ENCODE measurements around the gene TUBB8. TPM values are rescaled to one million over a fixed set of nuclear protein-coding genes. Genes with fewer than 3 reads are reported as not detected.

The TUBB8 gene
- under 1 TPM in 1 of 2 donors, not detected in 1; 0.32 TPM for total RNA-seq

DNA sequence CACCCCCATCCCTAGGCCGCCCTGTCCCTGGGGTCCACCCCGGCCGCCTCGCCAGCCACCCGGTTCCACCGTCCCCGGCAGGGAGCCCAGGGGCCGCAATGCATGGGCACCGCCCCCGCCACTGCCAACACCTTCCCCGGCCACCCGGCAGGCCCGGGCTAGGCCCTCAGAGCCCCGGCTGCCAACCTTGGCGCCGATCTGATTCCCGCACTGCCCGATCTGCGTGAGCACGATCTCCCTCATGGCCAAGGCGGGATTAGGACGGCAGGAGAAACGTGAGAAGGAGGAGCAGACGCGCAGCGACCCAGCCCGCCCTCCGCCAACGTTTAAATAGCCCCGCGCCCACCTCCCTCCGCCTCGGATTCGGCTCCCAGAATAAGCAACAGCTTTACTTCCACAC lies at the start of gene TUBB8:
Gene TUBB8 (minus strand): TSS at position 301 of the 400 bp plus-strand sequence. CDS start 58 bp downstream, at position 243.
- Mint-ChIP-seq H3K27ac (no peak within 1 kb of the TSS), H3K36me3 (no peaks in the 10 kb centered on the region), H3K9me3 (no peaks in the 10 kb centered on the region)
- DNase-seq (ENCODE audit: low spot score in 2 of 2) (no peak), ATAC-seq (no peak)

DNA sequence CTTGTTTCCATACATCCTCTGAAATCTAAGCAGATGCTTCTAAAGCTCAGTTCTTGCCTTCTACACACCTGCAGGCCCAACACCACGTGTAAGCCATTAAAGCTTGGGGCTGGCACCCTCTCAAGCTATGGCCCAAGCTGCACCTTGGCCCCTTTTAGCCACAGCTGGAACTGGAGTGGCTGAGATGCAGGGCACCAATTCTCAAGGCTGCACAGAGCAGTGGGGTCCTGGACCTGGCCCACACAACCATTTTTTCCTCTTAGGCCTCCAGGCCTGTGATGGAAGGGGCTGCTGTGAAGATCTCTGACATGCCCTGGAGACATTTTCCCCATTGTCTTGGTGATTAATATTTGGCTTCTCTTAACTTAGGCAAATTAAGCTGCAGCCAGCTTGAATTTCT lies 47.4 kb upstream of the TUBB8 start:
- peaks cover 21 to 27% of the 10 kb centered on the region in 2 donors for H3K36me3 Mint-ChIP-seq
- ATAC-seq = no peak

DNA sequence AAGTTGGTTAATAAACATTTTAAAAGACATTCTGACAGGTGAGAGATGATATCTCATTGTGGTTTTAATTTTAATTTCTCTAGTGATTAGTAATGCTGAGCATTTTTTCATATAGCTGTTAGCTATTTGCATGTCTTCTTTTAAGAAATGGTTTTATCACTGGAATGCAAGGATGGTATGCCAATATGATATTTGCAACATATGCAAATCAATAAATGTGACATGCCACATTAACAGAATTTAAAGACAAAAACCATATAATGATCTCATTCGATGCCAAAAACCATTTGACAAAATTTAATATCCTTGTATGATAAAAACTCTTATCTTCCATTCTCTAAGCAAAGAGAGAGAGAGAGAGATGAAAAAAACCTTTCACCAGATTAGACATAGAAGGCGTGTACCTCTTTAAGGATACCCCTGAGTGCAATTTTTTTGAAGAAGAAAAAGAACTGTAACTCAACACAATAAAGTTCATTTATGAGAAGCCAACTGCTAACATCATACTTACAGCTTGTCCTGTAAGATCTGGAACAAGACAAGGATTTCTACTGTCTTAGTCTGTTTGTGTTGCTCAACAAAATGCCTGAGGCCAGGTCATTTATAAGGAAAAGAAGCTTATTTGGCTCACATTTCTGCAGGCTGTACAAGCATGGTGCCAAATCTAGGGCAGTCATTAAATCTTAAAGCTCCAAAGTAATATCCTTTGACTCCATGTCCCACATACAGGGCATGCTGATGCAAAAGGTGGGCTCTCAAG lies 46.4 kb upstream of the TUBB8 start:
- Mint-ChIP-seq H3K36me3 (peaks cover 21 to 27% of the 10 kb centered on the region in 2 donors), H3K27ac (no peak overlapping the region), H3K9me3 (peaks cover 18 to 28% of the 10 kb centered on the region in 2 donors)
- DNase-seq (ENCODE audit: low spot score in 2 of 2) = no peak
- ATAC-seq = no peak

More for the DNA sequence above, 47.4 kb upstream of the TUBB8 start:
- H3K9me3 Mint-ChIP-seq = peaks cover 18 to 28% of the 10 kb centered on the region in 2 donors
- no peak for DNase-seq (ENCODE audit: low spot score in 2 of 2)
- no peak overlapping the region for H3K27ac Mint-ChIP-seq

DNA sequence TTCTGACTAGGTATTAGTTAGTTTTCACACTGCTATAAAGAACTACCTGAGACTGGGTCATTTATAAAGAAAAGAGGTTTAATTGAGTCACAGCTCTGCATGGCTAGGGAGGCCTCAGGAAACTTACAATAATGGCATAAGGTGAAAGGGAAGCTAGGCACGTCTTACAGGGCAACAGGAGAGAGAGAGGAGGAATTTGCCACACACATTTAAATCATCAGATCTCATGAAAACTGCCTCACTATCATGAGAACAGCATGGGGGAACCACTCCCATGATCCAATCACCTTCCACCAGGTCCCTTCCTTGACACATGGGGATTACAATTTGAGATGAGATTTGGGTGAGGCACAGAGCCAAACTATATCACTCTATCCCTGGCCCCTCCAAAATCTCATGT lies 45.5 kb upstream of the TUBB8 start:
- Mint-ChIP-seq H3K36me3 (peaks cover 21 to 27% of the 10 kb centered on the region in 2 donors), H3K9me3 (peaks cover 18 to 24% of the 10 kb centered on the region in 2 donors), H3K27ac (no peak overlapping the region)
- DNase-seq (ENCODE audit: low spot score in 2 of 2) = no peak
- no peak for ATAC-seq

DNA sequence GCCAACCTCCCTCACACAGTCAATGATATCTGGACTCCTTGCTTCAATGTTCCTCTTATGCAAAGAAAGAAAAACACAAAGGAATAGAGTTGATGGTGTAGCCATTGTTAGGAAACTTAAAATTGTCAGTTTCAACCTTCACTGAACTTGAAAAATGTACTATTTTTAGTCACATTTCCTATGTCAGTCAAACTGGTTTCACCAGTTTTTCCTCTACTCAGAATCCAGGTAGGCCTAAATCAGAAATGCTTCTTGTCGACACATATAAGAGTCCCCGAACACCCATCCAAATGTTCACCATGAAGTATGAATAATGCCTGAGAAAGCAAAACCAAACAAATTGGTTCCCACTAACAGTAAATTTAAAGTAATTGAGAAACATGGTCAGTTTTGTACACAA lies 43.8 kb upstream of the TUBB8 start:
- H3K36me3 Mint-ChIP-seq = peaks cover 21 to 27% of the 10 kb centered on the region in 2 donors
- ATAC-seq (no peak), DNase-seq (ENCODE audit: low spot score in 2 of 2) (no peak)
- H3K27ac Mint-ChIP-seq = no peak overlapping the region
- peaks cover 17 to 18% of the 10 kb centered on the region in 2 donors for H3K9me3 Mint-ChIP-seq

DNA sequence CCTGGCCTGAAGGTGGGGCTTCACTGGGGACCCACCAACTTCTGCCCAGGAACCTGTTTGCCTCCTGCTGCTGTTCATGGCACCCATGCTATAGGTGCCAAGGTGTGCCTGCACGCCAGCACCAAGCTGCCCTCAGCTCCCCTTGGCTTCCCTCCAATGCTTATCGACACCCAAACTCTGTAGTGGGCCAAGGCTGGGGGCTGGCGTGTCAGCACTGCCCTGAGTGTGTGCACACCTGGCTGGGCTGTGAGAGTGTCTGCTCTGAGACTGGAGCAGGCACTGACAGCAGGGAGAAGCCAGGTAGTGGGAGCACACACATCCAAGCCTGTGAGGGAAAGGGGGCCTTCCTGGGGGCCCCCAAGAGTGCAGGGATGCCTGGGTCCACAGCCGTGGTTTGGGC lies 43.1 kb upstream of the TUBB8 start:
- Mint-ChIP-seq H3K36me3 (peaks cover 17 to 24% of the 10 kb centered on the region in 2 donors), H3K9me3 (peaks cover 13% of the 10 kb centered on the region in 2 donors), H3K27ac (no peak overlapping the region)
- DNase-seq (ENCODE audit: low spot score in 2 of 2) (no peak), ATAC-seq (no peak)

DNA sequence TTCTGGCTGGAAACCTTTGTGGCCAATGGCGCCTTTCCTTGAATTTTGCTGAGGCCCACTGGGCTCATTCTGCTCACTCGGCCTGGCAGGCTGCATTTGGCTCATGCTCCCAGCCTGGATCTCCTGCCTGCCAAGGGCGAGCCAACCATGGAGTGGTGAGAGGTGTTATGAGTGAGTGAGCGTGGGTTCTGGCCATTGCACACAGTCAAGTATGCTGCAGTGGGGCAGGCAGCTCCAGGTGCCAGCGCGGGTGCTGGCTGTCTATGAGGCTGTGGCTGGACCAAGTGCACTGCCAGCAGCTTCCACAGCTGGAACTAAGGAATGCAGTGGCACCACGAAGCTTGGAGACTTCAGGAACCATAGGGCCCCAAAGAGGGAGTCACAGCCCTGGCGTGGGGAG lies 42.2 kb upstream of the TUBB8 start:
- H3K9me3 Mint-ChIP-seq = peaks cover 8% of the 10 kb centered on the region in 2 donors
- DNase-seq (ENCODE audit: low spot score in 2 of 2) = no peak
- H3K36me3 Mint-ChIP-seq = peaks cover 9 to 15% of the 10 kb centered on the region in 2 donors
- no peak for ATAC-seq
- no peak overlapping the region for H3K27ac Mint-ChIP-seq

DNA sequence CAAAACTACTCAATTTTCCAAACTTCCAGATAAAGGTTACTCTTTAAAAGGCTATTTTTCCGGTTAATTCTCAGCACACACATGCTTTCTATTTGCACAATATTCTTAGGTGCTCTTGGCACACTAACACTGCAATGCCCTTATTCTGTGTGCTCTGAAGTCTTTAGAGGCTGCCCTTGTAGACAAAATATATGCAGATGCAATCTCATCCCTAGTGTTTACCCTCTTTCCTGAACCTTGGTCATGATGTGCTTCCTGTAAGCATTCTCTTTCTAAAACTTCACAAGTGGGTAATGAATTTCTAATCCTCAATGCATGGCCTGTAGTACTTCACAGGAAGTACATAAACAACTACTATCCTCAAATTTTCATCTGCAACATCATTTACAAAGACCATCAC lies 41.1 kb upstream of the TUBB8 start:
- DNase-seq (ENCODE audit: low spot score in 2 of 2) (no peak), ATAC-seq (no peak)
- Mint-ChIP-seq H3K36me3 (peaks cover 8 to 9% of the 10 kb centered on the region in 2 donors), H3K27ac (no peak overlapping the region), H3K9me3 (peaks cover 8% of the 10 kb centered on the region in 2 donors)

DNA sequence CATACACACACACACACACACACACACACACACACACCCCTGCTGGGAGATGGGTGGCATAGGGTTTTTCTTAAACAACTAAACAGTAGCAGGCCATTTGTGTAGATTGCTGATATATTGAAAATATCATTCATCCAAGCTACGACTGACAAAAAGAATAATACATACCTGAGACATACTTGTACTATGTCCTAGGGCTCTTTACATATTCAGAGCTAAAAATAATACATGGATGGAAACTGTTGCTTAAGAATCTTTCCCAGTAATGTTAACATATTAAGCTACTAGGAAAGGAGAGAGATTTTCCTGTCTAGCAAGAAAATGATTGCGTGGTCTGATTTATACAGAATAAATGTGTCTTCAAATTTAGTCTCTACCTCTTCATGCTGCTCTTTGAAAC lies 40.2 kb upstream of the TUBB8 start:
- H3K27ac Mint-ChIP-seq = no peak overlapping the region
- peaks cover 0 to 2% of the 10 kb centered on the region in 2 donors for H3K9me3 Mint-ChIP-seq
- H3K36me3 Mint-ChIP-seq = peaks cover under 1% of the 10 kb centered on the region in 2 donors
- ATAC-seq = no peak
- no peak for DNase-seq (ENCODE audit: low spot score in 2 of 2)

DNA sequence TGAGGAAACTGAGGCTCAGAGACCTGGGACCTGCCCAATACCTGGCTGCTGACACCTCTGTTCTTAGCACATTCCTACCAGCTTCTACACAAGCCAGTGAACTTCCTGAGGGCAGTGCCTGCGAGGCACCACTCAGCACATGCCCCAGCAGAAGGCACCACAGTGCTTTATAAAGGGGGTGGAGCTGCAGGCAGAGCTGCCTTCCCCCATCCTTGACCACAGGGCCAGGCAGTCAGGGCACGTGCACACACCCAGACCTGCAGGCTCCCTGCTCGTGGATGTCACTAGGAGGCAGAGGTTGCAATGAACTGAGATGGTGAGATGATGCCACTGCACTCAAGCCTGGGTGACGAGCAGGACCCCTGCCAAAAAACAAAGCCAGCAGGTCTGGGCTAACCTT lies 39.2 kb upstream of the TUBB8 start:
- H3K27ac Mint-ChIP-seq = no peak overlapping the region
- ATAC-seq (no peak), DNase-seq (ENCODE audit: low spot score in 2 of 2) (no peak)
- H3K9me3 Mint-ChIP-seq = peaks cover 0 to 2% of the 10 kb centered on the region in 2 donors
- H3K36me3 Mint-ChIP-seq = no peaks in the 10 kb centered on the region

DNA sequence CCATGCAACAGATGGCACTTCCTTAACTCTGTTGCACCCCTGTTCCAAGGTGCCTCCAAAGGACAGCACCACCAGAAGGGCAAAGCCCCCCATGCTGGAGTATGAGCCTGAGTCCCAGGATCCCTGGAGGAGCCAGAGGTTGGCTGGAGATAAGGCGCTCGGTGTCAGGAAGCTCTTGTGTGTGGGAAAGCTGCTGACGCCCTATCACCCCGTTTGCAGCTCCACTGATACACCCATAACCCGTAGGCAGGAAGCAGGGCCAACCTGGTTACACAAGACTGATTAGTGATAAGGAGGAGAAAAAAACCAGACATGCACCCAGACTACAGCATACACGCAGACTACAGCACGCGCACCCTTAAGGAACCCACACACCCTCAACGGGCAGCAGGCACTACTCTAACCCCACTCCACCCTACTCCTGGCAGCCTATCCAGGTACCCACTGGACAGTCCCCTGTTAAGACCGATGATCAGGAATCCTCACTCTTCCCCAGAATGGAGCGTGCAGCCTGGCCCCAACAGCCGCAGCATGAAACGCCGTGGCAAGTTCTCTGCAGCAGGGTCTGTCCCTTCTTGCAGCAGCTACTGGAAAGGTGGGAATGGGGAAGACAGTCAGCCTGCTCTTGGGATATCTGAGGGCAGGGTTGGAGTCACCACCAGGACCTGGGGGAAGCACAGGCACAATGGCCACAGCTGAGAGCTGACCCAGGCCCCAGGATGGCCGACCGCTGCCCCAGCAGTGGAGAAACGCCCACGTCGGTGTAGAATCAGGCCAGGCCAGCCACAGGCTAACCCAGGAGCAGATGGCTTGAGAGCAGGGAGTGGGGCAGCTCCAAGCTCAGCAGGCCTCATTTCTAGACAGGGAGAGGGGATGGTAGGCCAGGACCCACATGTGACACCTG lies 38.3 kb upstream of the TUBB8 start:
- no peaks in the 10 kb centered on the region for H3K36me3 Mint-ChIP-seq
- no peaks in the 10 kb centered on the region for H3K9me3 Mint-ChIP-seq
- ATAC-seq (no peak), DNase-seq (ENCODE audit: low spot score in 2 of 2) (no peak)
- no peak overlapping the region for H3K27ac Mint-ChIP-seq

DNA sequence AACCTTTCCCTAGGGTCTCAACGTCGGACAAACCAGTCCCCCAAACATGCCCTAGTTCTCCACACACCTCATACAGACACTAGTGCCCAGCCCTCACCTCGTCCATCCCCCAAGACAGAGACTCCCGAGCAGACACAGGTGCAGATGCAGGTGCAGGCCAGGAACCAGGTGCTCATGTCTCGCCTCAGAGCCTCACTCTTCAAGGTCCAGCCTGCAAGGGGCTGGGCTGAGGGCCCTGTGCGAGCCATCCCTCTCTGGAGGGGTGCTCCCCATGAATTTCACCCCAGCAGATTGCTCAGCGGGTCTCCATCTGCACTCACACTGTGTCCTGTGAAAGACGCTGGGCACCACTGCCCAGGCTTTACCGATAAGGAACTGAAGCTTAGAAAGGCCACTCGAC lies 36.9 kb upstream of the TUBB8 start:
- peak overlapping the region in 1 of 2 donors; percentile 31 for H3K27ac Mint-ChIP-seq
- DNase-seq (ENCODE audit: low spot score in 2 of 2) (no peak), ATAC-seq (no peak)
- no peaks in the 10 kb centered on the region for H3K36me3 Mint-ChIP-seq
- no peaks in the 10 kb centered on the region for H3K9me3 Mint-ChIP-seq

DNA sequence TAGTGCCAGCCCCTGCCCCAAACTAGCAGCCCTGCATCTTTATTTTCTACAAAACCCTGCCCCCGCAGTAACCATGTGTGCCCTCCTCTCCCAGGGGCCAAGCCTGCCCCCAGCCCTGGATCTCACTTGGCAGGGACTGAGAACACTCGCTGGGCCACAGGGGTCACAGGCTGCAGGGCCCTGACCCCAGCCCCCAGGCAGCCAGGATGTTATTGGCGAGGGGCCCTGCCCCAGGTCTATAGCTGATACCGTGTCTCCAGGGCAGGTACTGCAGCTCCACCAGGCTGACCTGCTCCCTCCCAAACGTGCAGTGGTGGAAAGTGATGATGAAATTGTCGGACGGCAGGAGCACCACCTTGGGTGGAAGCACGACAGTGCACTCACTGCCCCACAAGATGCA lies 35.9 kb upstream of the TUBB8 start:
- no peak overlapping the region for H3K27ac Mint-ChIP-seq
- no peaks in the 10 kb centered on the region for H3K9me3 Mint-ChIP-seq
- H3K36me3 Mint-ChIP-seq = no peaks in the 10 kb centered on the region
- DNase-seq (ENCODE audit: low spot score in 2 of 2) (no peak), ATAC-seq (no peak)

DNA sequence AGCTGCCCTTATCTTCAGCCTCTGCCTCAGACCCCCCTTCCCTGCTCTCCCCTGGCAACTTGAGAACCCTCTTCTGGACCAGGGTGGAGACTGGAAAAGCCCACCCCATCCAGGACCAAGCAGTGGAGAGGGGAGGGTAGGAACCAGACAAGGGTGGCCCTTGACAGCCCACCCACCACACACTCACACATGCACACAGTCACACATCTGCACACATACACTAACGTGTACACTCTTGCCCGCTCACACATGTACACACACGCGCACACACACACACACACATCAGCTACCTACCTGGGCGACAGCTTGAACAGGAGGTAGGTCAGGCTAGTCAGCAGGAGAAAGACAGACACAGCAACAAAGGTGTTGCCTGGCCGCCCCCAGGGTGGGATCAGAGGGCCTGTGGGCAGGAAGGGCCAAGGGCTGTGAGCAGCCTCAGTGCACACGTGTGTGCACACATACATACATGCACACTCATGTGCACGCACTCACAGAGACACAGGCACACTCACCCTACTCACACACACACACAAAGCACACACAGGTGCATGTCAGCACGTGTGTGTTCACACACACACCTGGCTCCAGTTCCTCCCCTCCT lies 34.9 kb upstream of the TUBB8 start:
- no peaks in the 10 kb centered on the region for H3K36me3 Mint-ChIP-seq
- no peak for ATAC-seq
- peak overlapping the region in 1 of 2 donors; percentile 51 for H3K27ac Mint-ChIP-seq
- H3K9me3 Mint-ChIP-seq = no peaks in the 10 kb centered on the region
- no peak for DNase-seq (ENCODE audit: low spot score in 2 of 2)

DNA sequence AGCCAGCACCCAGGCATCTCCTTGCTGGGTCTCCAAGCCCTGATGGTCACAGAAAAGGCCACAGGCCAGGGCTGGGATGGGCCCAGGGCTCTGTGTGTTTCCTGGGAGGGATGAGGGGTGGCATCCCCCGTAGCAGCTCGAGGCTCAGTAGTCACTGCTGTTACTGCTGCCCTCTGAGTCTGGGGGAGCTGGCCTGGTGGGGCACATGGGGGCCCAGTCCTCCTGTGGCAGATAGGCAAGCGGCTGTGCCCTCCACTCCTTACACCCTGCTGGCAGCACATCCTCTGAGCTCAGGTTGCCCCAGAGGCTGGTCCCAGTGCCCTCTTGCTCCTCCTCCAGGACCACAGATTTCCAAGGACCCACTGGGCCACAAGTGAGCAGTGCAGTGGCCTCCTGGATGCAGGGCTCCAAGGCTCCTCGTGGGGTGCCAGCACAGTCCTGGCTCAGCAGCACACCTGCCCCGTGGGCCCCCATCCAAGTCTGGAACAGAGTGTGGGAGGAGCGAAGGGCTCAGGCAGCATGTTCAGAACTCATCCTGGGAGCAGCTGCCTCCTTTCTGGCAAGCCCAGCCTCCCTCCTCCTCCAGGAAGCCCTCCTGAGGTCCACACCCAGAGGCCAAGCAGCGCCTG lies 31.5 kb upstream of the TUBB8 start:
- DNase-seq (ENCODE audit: low spot score in 2 of 2) (no peak), ATAC-seq (no peak)
- H3K9me3 Mint-ChIP-seq = no peaks in the 10 kb centered on the region
- no peaks in the 10 kb centered on the region for H3K36me3 Mint-ChIP-seq
- H3K27ac Mint-ChIP-seq = no peak overlapping the region

DNA sequence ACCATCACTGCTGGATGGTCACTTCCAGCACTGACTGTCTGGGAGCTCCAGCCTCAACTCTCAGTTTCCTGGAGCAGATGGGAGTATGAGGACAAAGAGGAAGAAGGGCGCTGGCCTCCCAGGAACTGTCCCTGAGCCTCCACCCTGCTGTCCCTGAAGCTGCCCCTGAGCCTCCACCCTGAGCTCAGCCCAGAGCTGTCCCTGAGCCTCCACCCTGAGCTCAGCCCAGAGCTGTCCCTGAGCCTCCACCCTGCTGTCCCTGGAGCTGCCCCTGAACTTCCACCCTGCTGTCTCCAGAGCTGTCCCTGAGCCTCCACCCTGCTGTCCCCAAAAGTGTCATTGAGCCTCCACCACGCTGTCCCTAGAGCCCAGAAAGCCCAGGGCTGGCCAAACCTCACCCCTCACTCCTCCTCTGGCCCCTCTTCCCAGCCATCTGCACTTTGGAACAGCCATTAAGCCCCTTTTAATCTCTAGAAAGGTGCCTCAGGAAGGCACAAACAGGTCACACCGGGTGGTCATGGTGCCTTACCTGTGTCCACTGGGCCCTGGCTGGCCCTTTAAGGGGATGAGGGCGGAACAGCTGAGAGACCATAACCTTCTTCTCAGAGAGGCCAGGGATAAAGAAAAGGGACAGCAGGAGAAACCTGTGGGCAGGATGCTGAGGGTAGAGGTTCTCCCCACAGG lies 30.6 kb upstream of the TUBB8 start:
- ATAC-seq (no peak), DNase-seq (ENCODE audit: low spot score in 2 of 2) (no peak)
- Mint-ChIP-seq H3K9me3 (no peaks in the 10 kb centered on the region), H3K27ac (no peak overlapping the region), H3K36me3 (no peaks in the 10 kb centered on the region)

Measured in activated naive CD4-positive, alpha-beta T cell treated with anti-CD3 and anti-CD28 coated beads, Interleukin-2, amount 50 U/mL, for 72 hours (primary cell).